ENCODE data around the gene COL3A1.

The COL3A1 gene

GRCh38 chr2:189048189-189048588 lies 74.0 kb downstream of the COL3A1 start:
- H3K4me1 ChIP-seq (ENCODE audit: control insufficient read depth, insufficient read depth, low read length) = no peaks in the 10 kb centered on the region
- H3K36me3 ChIP-seq (ENCODE audit: control insufficient read depth, insufficient read depth, low read length) = no peaks in the 10 kb centered on the region
- WGBS (ENCODE audit: insufficient coverage, insufficient read length) = no CpG with 5 or more reads among the region's 3 CpGs
- DNase-seq (ENCODE audit: low read depth, low spot score) = no peak
- no peak overlapping the region for H3K27ac ChIP-seq (ENCODE audit: low read length)
- no peaks in the 10 kb centered on the region for H3K27me3 ChIP-seq (ENCODE audit: control insufficient read depth, insufficient read depth, low read length)
- H3K9me3 ChIP-seq (ENCODE audit: control insufficient read depth, insufficient read depth, low read length) = no peaks in the 10 kb centered on the region
- no peak overlapping the region for H3K4me3 ChIP-seq (ENCODE audit: low read length)

- no peaks in the 10 kb centered on the region for H3K4me1 ChIP-seq (ENCODE audit: control insufficient read depth, insufficient read depth, low read length)
- H3K4me3 ChIP-seq (ENCODE audit: low read length) = no peak overlapping the region
- no peaks in the 10 kb centered on the region for H3K27me3 ChIP-seq (ENCODE audit: control insufficient read depth, insufficient read depth, low read length)
- DNase-seq (ENCODE audit: low read depth, low spot score) = no peak
- no CpG with 5 or more reads among the region's 1 CpG for WGBS (ENCODE audit: insufficient coverage, insufficient read length)
- no peak overlapping the region for H3K27ac ChIP-seq (ENCODE audit: low read length)
- H3K9me3 ChIP-seq (ENCODE audit: control insufficient read depth, insufficient read depth, low read length) = no peaks in the 10 kb centered on the region
- no peaks in the 10 kb centered on the region for H3K36me3 ChIP-seq (ENCODE audit: control insufficient read depth, insufficient read depth, low read length)
Observed at GRCh38 chr2:189049709-189050164, 75.6 kb downstream of the COL3A1 start.

- no CpG with 5 or more reads among the region's 7 CpGs for WGBS (ENCODE audit: insufficient coverage, insufficient read length)
- Histone ChIP-seq H3K4me3 (ENCODE audit: low read length) (no peak overlapping the region), H3K36me3 (ENCODE audit: control insufficient read depth, insufficient read depth, low read length) (no peaks in the 10 kb centered on the region), H3K27me3 (ENCODE audit: control insufficient read depth, insufficient read depth, low read length) (no peaks in the 10 kb centered on the region), H3K27ac (ENCODE audit: low read length) (no peak overlapping the region), H3K4me1 (ENCODE audit: control insufficient read depth, insufficient read depth, low read length) (no peaks in the 10 kb centered on the region), H3K9me3 (ENCODE audit: control insufficient read depth, insufficient read depth, low read length) (no peaks in the 10 kb centered on the region)
- DNase-seq (ENCODE audit: low read depth, low spot score) = no peak
Observed at GRCh38 chr2:189050165-189050712, 76.1 kb downstream of the COL3A1 start.

- Histone ChIP-seq H3K4me1 (ENCODE audit: control insufficient read depth, insufficient read depth, low read length) (no peaks in the 10 kb centered on the region), H3K9me3 (ENCODE audit: control insufficient read depth, insufficient read depth, low read length) (no peaks in the 10 kb centered on the region), H3K27ac (ENCODE audit: low read length) (no peak overlapping the region), H3K4me3 (ENCODE audit: low read length) (no peak overlapping the region), H3K27me3 (ENCODE audit: control insufficient read depth, insufficient read depth, low read length) (no peaks in the 10 kb centered on the region), H3K36me3 (ENCODE audit: control insufficient read depth, insufficient read depth, low read length) (no peaks in the 10 kb centered on the region)
- DNase-seq (ENCODE audit: low read depth, low spot score) = no peak
- no CpG with 5 or more reads among the region's 4 CpGs for WGBS (ENCODE audit: insufficient coverage, insufficient read length)
Observed at GRCh38 chr2:189056200-189057106, 82.3 kb downstream of the COL3A1 start.

- Histone ChIP-seq H3K9me3 (ENCODE audit: control insufficient read depth, insufficient read depth, low read length) (no peaks in the 10 kb centered on the region), H3K27ac (ENCODE audit: low read length) (no peak overlapping the region), H3K4me3 (ENCODE audit: low read length) (no peak overlapping the region), H3K27me3 (ENCODE audit: control insufficient read depth, insufficient read depth, low read length) (no peaks in the 10 kb centered on the region), H3K36me3 (ENCODE audit: control insufficient read depth, insufficient read depth, low read length) (no peaks in the 10 kb centered on the region), H3K4me1 (ENCODE audit: control insufficient read depth, insufficient read depth, low read length) (no peaks in the 10 kb centered on the region)
- no CpG with 5 or more reads among the region's 2 CpGs for WGBS (ENCODE audit: insufficient coverage, insufficient read length)
- DNase-seq (ENCODE audit: low read depth, low spot score) = no peak
Observed at GRCh38 chr2:189057316-189057715, 83.1 kb downstream of the COL3A1 start.

GRCh38 chr2:189060096-189060642 lies 86.0 kb downstream of the COL3A1 start:
- WGBS (ENCODE audit: insufficient coverage, insufficient read length) = no CpG with 5 or more reads among the region's 1 CpG
- H3K4me3 ChIP-seq (ENCODE audit: low read length) = no peak overlapping the region
- no peak overlapping the region for H3K27ac ChIP-seq (ENCODE audit: low read length)
- H3K4me1 ChIP-seq (ENCODE audit: control insufficient read depth, insufficient read depth, low read length) = no peaks in the 10 kb centered on the region
- no peaks in the 10 kb centered on the region for H3K9me3 ChIP-seq (ENCODE audit: control insufficient read depth, insufficient read depth, low read length)
- DNase-seq (ENCODE audit: low read depth, low spot score) = no peak
- H3K36me3 ChIP-seq (ENCODE audit: control insufficient read depth, insufficient read depth, low read length) = no peaks in the 10 kb centered on the region
- no peaks in the 10 kb centered on the region for H3K27me3 ChIP-seq (ENCODE audit: control insufficient read depth, insufficient read depth, low read length)

All from iPS DF 6.9 (cell line).